Activated CD4-positive, alpha-beta T cell treated with anti-CD3 and anti-CD28 coated beads, Interleukin-2, amount 10 ng/mL, durations not matched to agents 7 days and 5 days (primary cell): ENCODE data around the gene MON2. TPM values are rescaled to one million over a fixed set of nuclear protein-coding genes. Genes with fewer than 3 reads are reported as not detected.

Experiments
- CTCF ChIA-PET: fragments of 350-600 bp; sonication (Branson Sonifier 250); formaldehyde crosslinking; loops from one replicate; lab custom pipeline; 2021; ENCODE audit warnings: antibody characterized with exemption; lab: Charles Lee
- POLR2A ChIA-PET: fragments of 350-600 bp; sonication (Branson Sonifier 250); formaldehyde crosslinking; loops from one replicate; lab custom pipeline; 2021; ENCODE audit warnings: antibody characterized with exemption; lab: Charles Lee
- DNase-seq: peaks from one replicate; pipeline ENCODE4 v3.0.0-alpha.2; 2020
- H3K27ac Mint-ChIP-seq: one replicate; pipeline ENCODE4 v1.8.0; 2021; ENCODE audit warnings: mild to moderate bottlenecking, moderate library complexity, mixed read lengths
- H3K27me3 Mint-ChIP-seq: one replicate; pipeline ENCODE4 v1.8.0; 2021; ENCODE audit warnings: mixed read lengths
- H3K36me3 Mint-ChIP-seq: one replicate; pipeline ENCODE4 v1.8.0; 2021; ENCODE audit warnings: low read depth, mixed read lengths
- H3K4me1 Mint-ChIP-seq: one replicate; pipeline ENCODE4 v1.8.0; 2021; ENCODE audit warnings: mixed read lengths
- H3K4me3 Mint-ChIP-seq: one replicate; pipeline ENCODE4 v1.8.0; 2021; ENCODE audit warnings: mild to moderate bottlenecking, moderate library complexity, mixed read lengths
- H3K9me3 Mint-ChIP-seq: one replicate; pipeline ENCODE4 v1.8.0; 2021; ENCODE audit warnings: mixed read lengths
- total RNA-seq, 2 experiments: library from RNA; stranded (reverse); gene quantifications; one replicate each; pipeline ENCODE4 v1.2.3, GENCODE V29; 2021

The MON2 gene
- total RNA-seq, 2 experiments from 2014 or later = 44.2 to 48.7 TPM

DNA sequence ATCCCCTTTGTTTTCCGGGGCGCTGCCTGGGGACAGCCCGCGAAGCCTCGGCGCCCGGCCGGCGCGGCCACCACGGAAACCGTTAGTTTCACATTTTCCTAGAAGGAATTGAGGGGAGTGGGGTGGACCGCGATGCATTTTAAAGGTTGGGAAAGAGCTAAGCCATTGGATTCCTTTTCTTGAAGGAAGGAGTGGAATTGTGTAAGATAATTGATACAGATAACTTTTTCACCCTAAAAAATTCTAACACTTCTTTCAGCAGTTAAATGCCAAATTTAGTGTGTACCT, 137.1 kb downstream of the MON2 start:
- no peaks in the 10 kb centered on the region for H3K9me3 Mint-ChIP-seq
- peaks cover 46% of the 10 kb centered on the region for H3K4me1 Mint-ChIP-seq
- DNase-seq = no peak
- ChIA-PET POLR2A (no interaction called here), CTCF (interaction anchor here (1.1 to 2.1 kb wide), 5 partner anchors 9 to 190 kb away, joined by 3 to 7 read pairs (median 3); no protein-coding TSS in a partner anchor)
- H3K27ac Mint-ChIP-seq = peak overlapping the region; percentile 99
- peaks cover 31% of the 10 kb centered on the region for H3K36me3 Mint-ChIP-seq
- H3K27me3 Mint-ChIP-seq = no peaks in the 10 kb centered on the region
- H3K4me3 Mint-ChIP-seq = peak overlapping the region; percentile 87

DNA sequence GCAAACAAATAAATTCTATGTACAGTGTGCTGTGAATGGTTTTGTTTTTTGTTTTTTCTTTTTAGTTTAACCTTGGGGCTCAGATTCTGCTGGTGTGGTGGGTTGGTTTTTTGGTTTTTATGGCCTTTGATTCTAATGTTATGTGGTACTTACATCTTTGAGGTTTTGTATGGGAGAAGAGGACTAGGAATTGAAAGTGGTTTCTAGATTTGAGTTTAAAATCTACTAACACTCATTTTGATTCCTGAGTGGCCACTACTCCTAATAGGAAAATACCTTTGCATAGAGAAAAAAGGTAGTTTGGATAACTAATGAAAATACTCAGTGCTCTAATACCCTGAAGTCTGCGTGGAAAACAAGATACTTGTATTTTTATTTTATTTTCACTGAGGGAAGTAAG, 137.7 kb downstream of the MON2 start:
- Mint-ChIP-seq H3K36me3 (peaks cover 30% of the 10 kb centered on the region), H3K27ac (peak overlapping the region; percentile 99), H3K4me3 (peak overlapping the region; percentile 87), H3K4me1 (peaks cover 46% of the 10 kb centered on the region), H3K9me3 (no peaks in the 10 kb centered on the region), H3K27me3 (no peaks in the 10 kb centered on the region)
- CTCF ChIA-PET = interaction anchor here (2.1 kb wide), 1 partner anchor 190 kb away, joined by 7 read pairs; no protein-coding TSS in a partner anchor
- no peak for DNase-seq
- POLR2A ChIA-PET = no interaction called here

DNA sequence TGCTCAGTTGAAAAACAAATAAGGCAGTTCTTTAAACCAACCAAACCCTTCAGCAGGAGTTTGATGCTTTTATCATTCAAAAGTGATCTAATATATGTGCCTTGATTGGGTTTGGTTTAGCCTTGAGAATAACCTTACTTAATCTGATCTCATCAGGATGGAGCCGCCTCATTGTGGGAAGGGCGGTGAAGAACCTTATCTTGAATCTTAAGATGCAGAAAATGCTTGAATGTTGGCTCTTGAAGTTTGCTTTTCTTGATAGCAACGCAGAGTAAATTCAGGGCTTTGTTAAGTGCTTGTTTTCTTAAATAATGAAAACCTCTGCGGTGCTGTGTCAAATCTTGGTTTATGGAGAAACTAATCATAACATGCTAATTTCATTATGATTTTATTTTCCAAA, 138.2 kb downstream of the MON2 start:
- Mint-ChIP-seq H3K27ac (peak overlapping the region; percentile 99), H3K9me3 (no peaks in the 10 kb centered on the region), H3K4me3 (peak overlapping the region; percentile 87), H3K4me1 (peaks cover 46% of the 10 kb centered on the region), H3K36me3 (peaks cover 30% of the 10 kb centered on the region), H3K27me3 (no peaks in the 10 kb centered on the region)
- DNase-seq = peak; percentile 13
- CTCF ChIA-PET = no interaction called here
- POLR2A ChIA-PET = interaction anchor here (0.6 kb wide), 1 partner anchor 36 kb away, joined by 7 read pairs; no protein-coding TSS in a partner anchor

DNA sequence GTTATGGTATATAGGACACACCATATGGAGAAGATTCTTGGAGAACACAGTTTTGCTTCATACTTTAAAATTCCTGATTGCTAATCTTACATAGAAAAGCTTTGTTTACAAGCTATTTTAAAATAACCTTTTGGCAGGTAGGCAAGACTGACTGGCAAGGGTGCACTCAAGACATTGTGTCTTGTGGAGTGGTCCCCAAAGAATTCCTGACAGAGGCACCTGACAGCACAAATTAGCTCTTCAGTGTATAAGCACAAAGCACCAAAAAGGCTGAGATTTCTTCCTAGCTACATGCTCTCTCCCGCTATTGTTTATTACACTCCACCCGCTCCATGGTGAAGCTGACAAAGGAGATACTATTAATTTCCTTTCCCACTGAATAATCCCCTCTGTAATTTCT, 139.4 kb downstream of the MON2 start:
- Mint-ChIP-seq H3K27ac (no peak overlapping the region), H3K27me3 (no peaks in the 10 kb centered on the region), H3K9me3 (no peaks in the 10 kb centered on the region), H3K4me3 (peak overlapping the region; percentile 7), H3K36me3 (peaks cover 23% of the 10 kb centered on the region), H3K4me1 (peaks cover 39% of the 10 kb centered on the region)
- ChIA-PET POLR2A (interaction anchor here (0.5 kb wide), 1 partner anchor 27 kb away, joined by 3 read pairs; no protein-coding TSS in a partner anchor), CTCF (interaction anchor here (0.9 to 2.0 kb wide), 5 partner anchors 10 to 132 kb away, joined by 3 to 8 read pairs (median 4); no protein-coding TSS in a partner anchor)
- DNase-seq = no peak

DNA sequence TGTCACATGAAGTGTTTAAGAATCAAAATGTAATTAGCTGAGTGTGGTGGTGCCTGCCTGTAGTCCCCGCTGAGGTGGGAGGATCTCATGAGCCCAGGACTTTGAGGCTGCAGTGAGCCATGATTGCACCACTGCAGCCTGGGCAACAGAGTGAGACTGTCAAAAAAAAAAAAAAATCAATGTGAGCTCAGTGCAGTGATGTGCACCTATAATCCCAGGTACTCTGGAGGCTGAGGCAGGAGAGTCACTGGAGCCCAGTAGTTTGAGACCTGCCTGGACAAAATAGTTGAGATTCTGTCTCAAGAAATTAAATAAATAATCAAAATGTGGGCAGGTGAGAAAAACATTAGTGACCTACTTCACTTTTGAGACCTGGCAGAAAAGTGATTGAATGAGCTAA, 140.0 kb downstream of the MON2 start:
- POLR2A ChIA-PET = interaction anchor here (0.5 kb wide), 1 partner anchor 27 kb away, joined by 3 read pairs; no protein-coding TSS in a partner anchor
- Mint-ChIP-seq H3K4me1 (peaks cover 33% of the 10 kb centered on the region), H3K36me3 (peaks cover 20% of the 10 kb centered on the region), H3K27me3 (no peaks in the 10 kb centered on the region), H3K9me3 (no peaks in the 10 kb centered on the region), H3K4me3 (no peak overlapping the region), H3K27ac (no peak overlapping the region)
- CTCF ChIA-PET = interaction anchor here (1.4 to 2.0 kb wide), 4 partner anchors 9 to 131 kb away, joined by 4 to 8 read pairs (median 5); no protein-coding TSS in a partner anchor
- DNase-seq = no peak

DNA sequence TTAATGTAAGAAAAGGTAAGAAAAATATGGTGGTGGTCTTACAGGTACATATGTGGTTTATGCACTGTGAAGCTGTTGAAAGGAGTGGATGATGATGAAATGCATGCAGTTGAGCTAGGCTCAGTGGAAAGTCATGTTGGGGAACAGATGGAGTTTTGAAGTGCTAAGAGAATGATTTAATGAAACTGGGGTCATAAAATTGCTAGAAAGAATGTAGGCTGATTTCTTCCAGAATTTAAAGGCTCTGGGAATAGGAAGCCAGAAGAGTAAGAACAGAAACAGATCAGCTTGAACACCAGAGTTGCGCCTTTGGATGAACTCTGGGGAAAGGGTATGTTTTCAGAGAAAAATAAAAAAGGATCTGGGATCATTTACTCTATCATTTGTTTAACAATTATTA, 146.5 kb downstream of the MON2 start:
- H3K27ac Mint-ChIP-seq = no peak overlapping the region
- no peak for DNase-seq
- CTCF ChIA-PET = interaction anchor here (1.4 kb wide), 1 partner anchor 10 kb away, joined by 4 read pairs; no protein-coding TSS in a partner anchor

DNA sequence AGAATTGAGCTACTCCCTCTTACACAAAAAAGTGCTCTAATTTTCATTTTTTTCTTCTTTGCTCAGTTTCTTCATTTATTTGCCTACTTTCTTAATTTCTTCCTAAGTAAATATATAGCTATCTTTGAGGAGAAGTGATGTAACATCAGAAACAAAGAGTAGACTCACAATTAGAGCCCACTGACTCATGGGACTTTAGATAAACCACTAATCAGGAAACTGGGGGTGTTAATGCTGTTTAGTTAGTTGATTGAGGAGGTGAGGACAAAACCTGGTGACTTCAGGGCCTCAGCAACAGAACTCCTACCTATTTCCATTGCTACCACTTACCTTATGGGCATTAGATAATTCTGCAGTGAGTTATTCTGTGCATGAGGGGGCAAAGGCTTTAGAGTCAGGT, 151.7 kb downstream of the MON2 start:
- CTCF ChIA-PET = interaction anchor here (1.4 kb wide), 1 partner anchor 12 kb away, joined by 3 read pairs; no protein-coding TSS in a partner anchor
- Mint-ChIP-seq H3K9me3 (no peaks in the 10 kb centered on the region), H3K4me3 (no peak overlapping the region), H3K36me3 (peaks cover 4% of the 10 kb centered on the region), H3K27ac (no peak overlapping the region), H3K4me1 (no peaks in the 10 kb centered on the region), H3K27me3 (no peaks in the 10 kb centered on the region)
- POLR2A ChIA-PET = no interaction called here
- no peak for DNase-seq

More for the DNA sequence above, 146.5 kb downstream of the MON2 start:
- no peaks in the 10 kb centered on the region for H3K27me3 Mint-ChIP-seq
- H3K4me1 Mint-ChIP-seq = no peaks in the 10 kb centered on the region
- POLR2A ChIA-PET = no interaction called here
- no peak overlapping the region for H3K4me3 Mint-ChIP-seq
- H3K36me3 Mint-ChIP-seq = peaks cover 4% of the 10 kb centered on the region
- H3K9me3 Mint-ChIP-seq = no peaks in the 10 kb centered on the region

DNA sequence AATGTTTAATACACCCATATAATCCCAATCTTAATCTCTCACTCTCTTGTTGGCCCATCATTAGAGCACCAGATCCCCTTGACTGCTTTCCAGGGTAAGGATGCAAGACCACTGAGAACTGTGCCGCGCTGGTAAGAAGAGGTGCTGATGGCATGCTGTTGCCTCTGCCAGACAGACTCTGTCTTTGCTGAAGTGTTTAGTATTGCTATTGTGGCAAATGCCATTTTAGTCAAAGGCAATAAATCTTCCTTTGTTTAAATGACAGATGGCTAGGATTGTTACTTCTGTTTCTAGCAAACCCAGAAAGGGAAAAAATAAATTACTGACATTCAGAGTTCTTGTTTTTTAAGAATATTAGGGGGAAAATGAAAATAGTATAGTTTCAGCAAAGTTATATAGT, 152.3 kb downstream of the MON2 start:
- ChIA-PET CTCF (interaction anchor here (1.4 kb wide), 1 partner anchor 13 kb away, joined by 3 read pairs; no protein-coding TSS in a partner anchor), POLR2A (no interaction called here)
- Mint-ChIP-seq H3K27ac (no peak overlapping the region), H3K4me3 (no peak overlapping the region), H3K27me3 (no peaks in the 10 kb centered on the region), H3K9me3 (no peaks in the 10 kb centered on the region), H3K4me1 (no peaks in the 10 kb centered on the region), H3K36me3 (peaks cover 4% of the 10 kb centered on the region)
- no peak for DNase-seq

DNA sequence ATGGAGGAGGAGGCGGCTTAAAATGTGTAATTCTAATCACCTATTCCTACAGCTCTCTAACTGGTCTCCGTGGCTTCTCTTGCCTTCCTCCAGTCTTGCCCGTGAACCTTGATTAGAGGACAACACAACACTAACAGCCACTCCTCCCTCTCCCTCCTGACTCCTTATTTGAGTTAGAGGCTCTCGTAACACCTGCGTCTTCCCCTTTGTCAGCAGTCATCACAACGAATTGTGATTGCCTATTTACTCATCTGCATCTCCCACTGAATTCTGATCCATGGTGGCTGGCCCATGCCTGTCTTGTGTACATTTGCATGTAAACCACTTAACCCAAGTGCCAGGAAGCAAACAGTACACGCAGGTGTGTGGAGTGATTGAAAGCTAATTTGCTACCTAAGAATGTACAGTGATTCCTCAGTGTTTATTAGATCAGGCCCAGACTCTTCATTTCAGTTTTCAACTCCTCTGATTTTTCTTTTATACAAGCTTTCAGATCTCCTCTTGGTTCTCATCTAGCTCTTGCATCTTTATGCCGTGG, 154.5 kb downstream of the MON2 start:
- peaks cover 2% of the 10 kb centered on the region for H3K36me3 Mint-ChIP-seq
- H3K9me3 Mint-ChIP-seq = no peaks in the 10 kb centered on the region
- H3K4me1 Mint-ChIP-seq = no peaks in the 10 kb centered on the region
- H3K27me3 Mint-ChIP-seq = no peaks in the 10 kb centered on the region
- no peak for DNase-seq
- H3K4me3 Mint-ChIP-seq = no peak overlapping the region
- ChIA-PET POLR2A (no interaction called here), CTCF (interaction anchor here (1.4 kb wide), 1 partner anchor 34 kb away, joined by 3 read pairs; no protein-coding TSS in a partner anchor)
- H3K27ac Mint-ChIP-seq = no peak overlapping the region

DNA sequence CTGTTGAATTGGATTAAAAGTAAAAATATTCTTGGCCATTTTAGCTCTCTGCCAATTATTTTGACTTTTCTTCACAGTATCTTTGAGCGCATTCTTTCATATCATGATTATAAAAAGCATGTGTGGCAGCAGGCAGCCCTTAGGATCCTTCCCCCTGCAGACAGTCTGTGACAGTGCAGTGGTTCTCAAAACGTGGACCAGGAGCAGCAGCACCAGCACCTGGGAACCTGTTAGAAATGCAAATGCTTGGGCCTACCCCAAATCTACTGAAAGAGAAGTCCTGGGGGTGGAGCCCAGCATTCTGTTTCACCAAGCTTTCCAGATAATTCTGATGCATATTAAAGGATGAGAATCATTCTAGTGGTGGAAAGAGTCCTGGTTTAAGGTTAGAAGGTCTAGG, 155.6 kb downstream of the MON2 start:
- Mint-ChIP-seq H3K9me3 (no peaks in the 10 kb centered on the region), H3K36me3 (no peaks in the 10 kb centered on the region), H3K27ac (no peak overlapping the region), H3K4me1 (no peaks in the 10 kb centered on the region), H3K4me3 (no peak overlapping the region), H3K27me3 (no peaks in the 10 kb centered on the region)
- ChIA-PET CTCF (no interaction called here), POLR2A (no interaction called here)
- DNase-seq = no peak

DNA sequence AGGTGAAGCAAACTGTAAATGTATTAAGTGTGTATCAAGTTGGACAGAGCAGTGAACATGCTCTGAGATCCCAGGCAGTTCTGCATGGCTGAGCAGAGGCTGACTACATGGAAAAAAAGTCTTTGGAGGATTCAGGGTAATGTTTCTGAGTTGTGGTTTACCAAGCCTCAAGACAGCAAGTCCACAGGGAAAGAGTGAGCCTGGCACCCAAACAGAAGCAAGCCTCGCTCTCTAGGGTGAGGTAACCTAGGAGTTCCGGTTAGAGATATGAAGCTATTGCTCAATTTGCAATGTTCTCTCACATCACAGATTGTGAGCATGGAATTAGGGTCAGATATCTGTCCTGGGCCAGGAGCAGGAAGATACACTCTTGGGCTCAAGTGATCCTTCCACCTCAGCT, 158.6 kb downstream of the MON2 start:
- H3K36me3 Mint-ChIP-seq = no peaks in the 10 kb centered on the region

DNA sequence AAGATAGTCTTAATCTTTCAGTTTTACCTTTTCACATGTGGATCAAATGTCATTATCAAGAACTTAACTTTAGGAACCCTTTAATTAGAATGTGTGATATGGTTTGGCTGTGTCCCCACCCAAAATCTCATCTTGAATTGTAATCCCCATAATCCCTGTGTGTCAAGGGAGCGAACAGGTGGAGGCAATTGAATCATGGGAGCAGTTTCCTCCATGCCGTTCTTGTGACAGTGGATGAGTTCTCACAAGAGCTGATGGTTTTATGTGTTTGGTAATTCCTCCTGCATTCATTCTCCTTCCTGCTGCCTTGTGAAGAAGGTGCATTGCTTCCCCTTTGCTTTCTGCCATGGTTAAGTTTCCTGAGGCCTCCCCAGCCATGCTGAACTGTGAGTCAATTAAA, 160.6 kb downstream of the MON2 start:
- no peak overlapping the region for H3K27ac Mint-ChIP-seq
- no peaks in the 10 kb centered on the region for H3K36me3 Mint-ChIP-seq
- H3K4me1 Mint-ChIP-seq = no peaks in the 10 kb centered on the region
- ChIA-PET POLR2A (no interaction called here), CTCF (no interaction called here)
- H3K27me3 Mint-ChIP-seq = peaks cover 40% of the 10 kb centered on the region
- no peak for DNase-seq
- H3K9me3 Mint-ChIP-seq = no peaks in the 10 kb centered on the region
- H3K4me3 Mint-ChIP-seq = no peak overlapping the region

More for the DNA sequence above, 158.6 kb downstream of the MON2 start:
- CTCF ChIA-PET = interaction anchor here (1.4 kb wide), 1 partner anchor 10 kb away, joined by 3 read pairs; no protein-coding TSS in a partner anchor
- POLR2A ChIA-PET = no interaction called here
- Mint-ChIP-seq H3K27me3 (peaks cover 22% of the 10 kb centered on the region), H3K27ac (no peak overlapping the region), H3K4me1 (no peaks in the 10 kb centered on the region), H3K9me3 (no peaks in the 10 kb centered on the region), H3K4me3 (no peak overlapping the region)
- no peak for DNase-seq

DNA sequence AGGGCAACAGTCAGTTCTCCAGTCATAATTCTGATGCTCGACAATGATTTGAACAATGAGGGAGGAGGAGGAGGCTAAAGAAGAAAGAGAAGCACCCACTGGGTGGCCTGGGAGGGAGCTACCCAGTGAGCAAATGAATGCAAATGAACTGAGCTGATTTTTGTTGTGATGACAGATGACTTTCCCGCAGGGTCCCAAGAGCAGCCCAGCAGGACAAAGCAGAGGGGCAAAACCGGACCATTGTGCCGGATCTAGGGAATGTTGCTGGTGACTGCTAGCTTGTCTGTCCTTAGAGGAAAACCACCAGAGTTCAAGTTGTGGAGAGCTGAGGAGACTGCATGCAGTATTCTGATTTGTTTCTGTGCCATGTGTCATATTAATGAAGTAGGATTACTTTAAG, 162.8 kb downstream of the MON2 start:
- ChIA-PET CTCF (interaction anchor here (0.6 to 1.3 kb wide), 4 partner anchors 23 to 188 kb away, joined by 3 to 4 read pairs (median 4); no protein-coding TSS in a partner anchor), POLR2A (no interaction called here)
- no peak for DNase-seq
- Mint-ChIP-seq H3K27ac (no peak overlapping the region), H3K27me3 (peaks cover 59% of the 10 kb centered on the region), H3K36me3 (no peaks in the 10 kb centered on the region), H3K4me1 (peaks cover 3% of the 10 kb centered on the region), H3K9me3 (no peaks in the 10 kb centered on the region), H3K4me3 (no peak overlapping the region)
